Cardiac fibroblast (primary cell): ENCODE results near the gene KCNMA1.

Experiments used
- DNase-seq, 2 donors: peaks; one replicate each; pipeline versions ENCODE4 v3.0.0 to v3.0.0-alpha.2; 2010; ENCODE audit warnings: low read depth in 2 of 2
- H3K4me3 ChIP-seq, 2 donors: replicated peaks in 1 of 2; 1 replicate in 1 of 2; 2 replicates in 1 of 2; pipeline ENCODE4 v1.5.1; 2011; ENCODE audit warnings: low read depth in 2 of 2, low read length in 2 of 2, mild to moderate bottlenecking in 2 of 2, moderate library complexity in 1 of 2
- CTCF ChIP-seq: IDR thresholded peaks from one replicate; pipeline ENCODE4 v1.5.1; 2011; ENCODE audit warnings: low read depth, mild to moderate bottlenecking, low read length, inconsistent platforms

Gene KCNMA1

GRCh38 chr10:77010430-77010829 lies 627.2 kb downstream of the KCNMA1 start:
- DNase-seq = no peak
- H3K4me3 ChIP-seq = no peak overlapping the region
- no peak for TF ChIP-seq CTCF

- DNase-seq = peak in 1 of 2 donors; percentile 39
- TF ChIP-seq CTCF = no peak
- no peak overlapping the region for H3K4me3 ChIP-seq
Observed at GRCh38 chr10:77007834-77008233, 629.8 kb downstream of the KCNMA1 start.

- H3K4me3 ChIP-seq = no peak overlapping the region
- no peak for TF ChIP-seq CTCF
- peak in 1 of 2 donors; percentile 50 for DNase-seq
Observed at GRCh38 chr10:77006836-77007511, 630.6 kb downstream of the KCNMA1 start.

- TF ChIP-seq CTCF = no peak
Observed at GRCh38 chr10:77005871-77006270, 631.7 kb downstream of the KCNMA1 start.

GRCh38 chr10:77004917-77005564 lies 632.6 kb downstream of the KCNMA1 start:
- H3K4me3 ChIP-seq = no peak overlapping the region
- TF ChIP-seq CTCF = peak; percentile 84
- peak; percentile 74 to 75 for DNase-seq

More at GRCh38 chr10:77005871-77006270, 631.7 kb downstream of the KCNMA1 start:
- no peak for DNase-seq
- H3K4me3 ChIP-seq = no peak overlapping the region

- H3K4me3 ChIP-seq = no peak overlapping the region
- no peak for TF ChIP-seq CTCF
- no peak for DNase-seq
Observed at GRCh38 chr10:77002872-77003271, 634.7 kb downstream of the KCNMA1 start.
